Upper lobe of left lung (tissue), 4 donors: ENCODE measurements around the gene ADAMTSL3.

Experiments
- CTCF ChIP-seq, 6 experiments: fragments of 450-650 bp in 4 of 6; fragments of 200-600 bp in 2 of 6; sonication (generic) in 2 of 6; IDR thresholded peaks; one replicate each; pipeline ENCODE4 v1.5.1; 2016 to 2019; ENCODE audit warnings: antibody characterized with exemption in 6 of 6
- POLR2A ChIP-seq, 4 donors: fragments of 450-650 bp; IDR thresholded peaks; one replicate each; pipeline ENCODE4 v1.5.1; 2016 to 2017; ENCODE audit warnings: antibody characterized with exemption in 4 of 4, mild to moderate bottlenecking in 2 of 4

GRCh38 chr15:83943043-83943442 is 289.1 kb downstream of the ADAMTSL3 start:
- TF ChIP-seq CTCF (IDR thresholded peaks at IDR 0.05): no peak
- TF ChIP-seq POLR2A (IDR thresholded peaks at IDR 0.05): no peak
